Measurements from ENCODE around the gene FBXW9.

DNA sequence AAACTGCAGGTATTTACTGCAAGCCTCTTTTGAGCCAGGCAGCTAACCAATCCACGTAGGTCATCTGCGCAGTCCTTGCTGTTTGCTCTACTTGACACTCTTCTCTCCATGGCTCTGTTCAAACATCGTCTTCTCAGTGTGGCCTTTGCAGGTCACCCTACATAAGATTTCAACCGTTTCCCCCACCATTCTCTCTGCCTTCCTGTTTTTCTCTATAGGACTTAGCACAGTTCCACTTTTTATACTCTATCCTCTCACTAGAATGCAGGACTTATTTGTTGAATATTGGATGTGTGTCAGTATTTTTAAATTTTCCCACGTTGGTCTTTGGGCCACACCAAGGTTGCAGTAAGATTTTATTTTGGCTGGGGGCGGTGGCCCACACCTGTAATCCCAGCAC is 1.7 kb upstream of the FBXW9 start:
- TF ChIP-seq EZH2 (IDR thresholded peaks at IDR 0.05; ENCODE audit: borderline replicate concordance): no peak
- no peak for TF ChIP-seq CTCF (IDR thresholded peaks at IDR 0.05; ENCODE audit: poor library complexity)
- no peak for TF ChIP-seq EZH2phosphoT487 (IDR thresholded peaks at IDR 0.05; ENCODE audit: low read depth, severe bottlenecking, unreplicated experiment)

Data from hepatocyte (in vitro differentiated cells).